Heart left ventricle (tissue), 13 donors: ENCODE measurements around the gene CD22.

Experiments
- CTCF ChIP-seq, 12 donors: fragments of 200-600 bp; sonication (generic) in 4 of 12; IDR thresholded peaks; one replicate each; pipeline versions ENCODE4 v1.5.0 to v1.8.0; 2018 to 2022; ENCODE audit warnings: antibody characterized with exemption in 12 of 12, mild to moderate bottlenecking in 5 of 12
- POLR2A ChIP-seq, 2 donors: fragments of 450-650 bp; IDR thresholded peaks; one replicate each; pipeline ENCODE4 v1.6.1; 2017; ENCODE audit warnings: antibody characterized with exemption in 2 of 2, mild to moderate bottlenecking in 2 of 2, moderate library complexity in 2 of 2
- donor health status: ischemic (EF 13 %, LVEDD 7.1; RV severe dilation, severe dysfunction).
- donor health status: DM: no; HTN: yes; CAD: no.
- donor health status: DM: no; HTN: no; CAD: no.
- donor health status: ischemic (EF 25% LVEDD 6.9; RV normal size, moderate dysfunction).
- donor health status: ischemic (EF 25% LVEDD 5.7; RV mildly dilated, moderate dysfunction).
- donor health status: ischemic (EF 35%, LVEDD 5.7; RV mildly dilated, moderate dysfunction).
- donor health status: nonischemic (EF 11% LVEDD 7.7; RV severe dilation, severe dysfunction).
- donor health status: DM: yes; HTN: yes; CAD: no.
- donor health status: PGD.
- donor health status: ischemic (EF 29% LVEDD 5.4; RV normal size, mild dysfunction).
- donor health status: nonischemic (EF 23%, LVEDD 6.1; RV moderate dilation, normal function).

- TF ChIP-seq CTCF (IDR thresholded peaks at IDR 0.05) (no peak), POLR2A (IDR thresholded peaks at IDR 0.05) (no peak)
Observed at GRCh38 chr19:35360880-35361420, 32.0 kb downstream of the CD22 start.
